22Rv1 (cell line): ENCODE results near the gene TMEM89.

Experiments
- H3K27ac ChIP-seq: fragments of 450-650 bp; 2 replicates; pipeline ENCODE4 v1.5.1; 2017
- ZFX ChIP-seq: fragments of 450-650 bp; IDR thresholded peaks from 2 replicates; pipeline ENCODE4 v1.6.1; 2017; ENCODE audit warnings: antibody characterized with exemption, borderline replicate concordance
- TF ChIP-seq, protein P1 (sequence below): fragments of 450-650 bp; IDR thresholded peaks from 2 replicates; pipeline ENCODE4 v1.5.1; 2017; ENCODE audit warnings: mild to moderate bottlenecking

TMEM89 gene

DNA sequence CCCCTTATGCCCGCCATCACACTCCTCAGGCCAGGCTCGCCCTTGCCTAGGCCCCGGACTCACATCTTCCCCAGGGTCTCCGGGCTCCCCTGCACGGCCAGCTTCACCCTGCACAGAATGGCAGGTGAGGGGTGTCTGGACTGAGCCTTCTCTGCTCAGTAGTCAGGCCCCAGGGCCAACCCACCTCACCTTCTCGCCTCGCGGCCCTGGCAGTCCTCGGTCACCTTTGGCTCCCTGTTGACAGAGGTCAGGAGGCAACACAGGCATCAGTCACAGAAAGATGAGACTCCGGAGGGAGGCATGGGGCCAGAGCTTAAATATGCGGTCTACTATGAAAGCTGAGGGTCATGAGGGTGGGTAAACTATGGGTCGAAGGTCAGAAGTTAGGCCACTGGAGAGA, 49.6 kb downstream of the TMEM89 start:
- TF ChIP-seq, protein P1, sequence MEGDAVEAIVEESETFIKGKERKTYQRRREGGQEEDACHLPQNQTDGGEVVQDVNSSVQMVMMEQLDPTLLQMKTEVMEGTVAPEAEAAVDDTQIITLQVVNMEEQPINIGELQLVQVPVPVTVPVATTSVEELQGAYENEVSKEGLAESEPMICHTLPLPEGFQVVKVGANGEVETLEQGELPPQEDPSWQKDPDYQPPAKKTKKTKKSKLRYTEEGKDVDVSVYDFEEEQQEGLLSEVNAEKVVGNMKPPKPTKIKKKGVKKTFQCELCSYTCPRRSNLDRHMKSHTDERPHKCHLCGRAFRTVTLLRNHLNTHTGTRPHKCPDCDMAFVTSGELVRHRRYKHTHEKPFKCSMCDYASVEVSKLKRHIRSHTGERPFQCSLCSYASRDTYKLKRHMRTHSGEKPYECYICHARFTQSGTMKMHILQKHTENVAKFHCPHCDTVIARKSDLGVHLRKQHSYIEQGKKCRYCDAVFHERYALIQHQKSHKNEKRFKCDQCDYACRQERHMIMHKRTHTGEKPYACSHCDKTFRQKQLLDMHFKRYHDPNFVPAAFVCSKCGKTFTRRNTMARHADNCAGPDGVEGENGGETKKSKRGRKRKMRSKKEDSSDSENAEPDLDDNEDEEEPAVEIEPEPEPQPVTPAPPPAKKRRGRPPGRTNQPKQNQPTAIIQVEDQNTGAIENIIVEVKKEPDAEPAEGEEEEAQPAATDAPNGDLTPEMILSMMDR: no peak
- TF ChIP-seq ZFX: no peak
- H3K27ac ChIP-seq: no peak overlapping the region
